Fibroblast of lung (primary cell): Measurements from ENCODE around the gene TSEN54.

Source experiments
- EZH2 ChIP-seq: IDR thresholded peaks from 2 replicates; pipeline ENCODE4 v1.5.1; 2012; ENCODE audit warnings: low read length, control low read depth, mild to moderate bottlenecking; ENCODE audit errors: missing control alignments
- TF ChIP-seq, protein P1 (sequence below), 2 donors: IDR thresholded peaks in 1 of 2; conservative IDR thresholded peaks in 1 of 2; 1 replicate in 1 of 2; 2 replicates in 1 of 2; pipeline ENCODE4 v1.5.1; 2011 to 2012; ENCODE audit warnings: low read length in 2 of 2, control low read depth in 1 of 2, inconsistent platforms in 1 of 2, low read depth in 1 of 2, mild to moderate bottlenecking in 1 of 2

DNA sequence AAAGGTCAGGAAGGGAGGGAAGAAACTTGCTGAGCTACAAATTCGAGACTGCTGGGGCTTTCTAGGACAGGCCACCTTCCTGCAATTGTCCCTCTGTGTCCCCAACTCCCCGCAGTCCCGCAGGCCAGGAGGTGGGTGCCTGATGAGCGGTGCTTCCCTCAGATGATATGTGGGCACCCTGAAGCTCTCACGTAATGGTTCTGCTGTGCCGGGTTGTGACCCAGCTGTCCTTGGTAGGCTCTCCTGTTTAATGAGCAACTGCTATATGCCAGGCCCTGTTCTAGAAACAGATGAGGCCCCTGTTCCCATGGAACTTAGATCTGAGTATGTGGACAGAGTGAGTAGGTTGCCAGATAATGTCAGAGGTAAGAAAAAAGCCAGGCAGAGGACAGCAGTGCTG is 49.3 kb downstream of the TSEN54 start:
- TF ChIP-seq, protein P1, sequence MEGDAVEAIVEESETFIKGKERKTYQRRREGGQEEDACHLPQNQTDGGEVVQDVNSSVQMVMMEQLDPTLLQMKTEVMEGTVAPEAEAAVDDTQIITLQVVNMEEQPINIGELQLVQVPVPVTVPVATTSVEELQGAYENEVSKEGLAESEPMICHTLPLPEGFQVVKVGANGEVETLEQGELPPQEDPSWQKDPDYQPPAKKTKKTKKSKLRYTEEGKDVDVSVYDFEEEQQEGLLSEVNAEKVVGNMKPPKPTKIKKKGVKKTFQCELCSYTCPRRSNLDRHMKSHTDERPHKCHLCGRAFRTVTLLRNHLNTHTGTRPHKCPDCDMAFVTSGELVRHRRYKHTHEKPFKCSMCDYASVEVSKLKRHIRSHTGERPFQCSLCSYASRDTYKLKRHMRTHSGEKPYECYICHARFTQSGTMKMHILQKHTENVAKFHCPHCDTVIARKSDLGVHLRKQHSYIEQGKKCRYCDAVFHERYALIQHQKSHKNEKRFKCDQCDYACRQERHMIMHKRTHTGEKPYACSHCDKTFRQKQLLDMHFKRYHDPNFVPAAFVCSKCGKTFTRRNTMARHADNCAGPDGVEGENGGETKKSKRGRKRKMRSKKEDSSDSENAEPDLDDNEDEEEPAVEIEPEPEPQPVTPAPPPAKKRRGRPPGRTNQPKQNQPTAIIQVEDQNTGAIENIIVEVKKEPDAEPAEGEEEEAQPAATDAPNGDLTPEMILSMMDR (conservative IDR thresholded peaks at IDR 0.05 in 1 of 2, IDR thresholded peaks at IDR 0.05 in 1 of 2; ENCODE audit: low read depth in 1 of 2, low read length in 2 of 2): no peak
- no peak for TF ChIP-seq EZH2
